IMR-90 (cell line): Measurements from ENCODE around the gene ID1. TPM values are rescaled to one million over a fixed set of nuclear protein-coding genes. Genes with fewer than 3 reads are reported as not detected.

Experiments used
- ATAC-seq: fragments of 200-7000 bp; cut with Tn5 transposase; 2 replicates; pipeline ENCODE4 v1.9.1; 2020; ENCODE audit warnings: low read depth, mild to moderate bottlenecking, moderate library complexity
- BruUV-seq: library from RNA; stranded (reverse); fragments of 400-500 nt; replicated peaks from 2 replicates; lab custom pipeline; 2021; lab: Mats Ljungman, UMichigan
- CTCF ChIA-PET: fragments of 300-600 bp; formaldehyde crosslinking; extraction: SDS; loops from one replicate; lab custom pipeline; 2021; ENCODE audit warnings: antibody characterized with exemption; lab: Yijun Ruan, JAX
- POLR2A ChIA-PET: fragments of 300-600 bp; sonication (Branson Sonifier 250); formaldehyde crosslinking; loops from one replicate; lab custom pipeline; 2022; ENCODE audit warnings: antibody characterized with exemption; ENCODE audit not compliant: unreplicated experiment; lab: Charles Lee
- DNase-seq: peaks from one replicate; pipeline ENCODE4 v3.0.0; 2013
- H2AFZ ChIP-seq: replicated peaks from 2 replicates; pipeline ENCODE3; 2013; ENCODE audit warnings: low read length, mild to moderate bottlenecking; ENCODE audit not compliant: poor library complexity
- H2AK5ac ChIP-seq: 2 replicates; pipeline ENCODE4 v1.6.1; 2013; ENCODE audit warnings: low read depth, low read length, inconsistent platforms
- H2AK9ac ChIP-seq: replicated peaks from 2 replicates; pipeline ENCODE3; 2013; ENCODE audit warnings: mild to moderate bottlenecking, low read depth, low read length, moderate library complexity; ENCODE audit not compliant: poor library complexity
- H2BK120ac ChIP-seq: 2 replicates; pipeline ENCODE4 v1.6.1; 2013; ENCODE audit warnings: low read depth, low read length, inconsistent platforms
- H2BK15ac ChIP-seq: 3 replicates; pipeline ENCODE4 v1.6.1; 2013; ENCODE audit warnings: low read depth, low read length, inconsistent platforms
- H2BK20ac ChIP-seq: 2 replicates; pipeline ENCODE4 v1.6.1; 2013; ENCODE audit warnings: low read depth, mild to moderate bottlenecking, inconsistent platforms, low read length, moderate library complexity
- H2BK5ac ChIP-seq: 2 replicates; pipeline ENCODE4 v1.6.1; 2013; ENCODE audit warnings: mild to moderate bottlenecking, low read depth, low read length, inconsistent platforms; ENCODE audit not compliant: poor library complexity, severe bottlenecking
- H3K14ac ChIP-seq: replicated peaks from 2 replicates; pipeline ENCODE4 v1.6.1; 2013; ENCODE audit warnings: low read depth, low read length, inconsistent platforms
- H3K18ac ChIP-seq: 2 replicates; pipeline ENCODE4 v1.6.1; 2013; ENCODE audit warnings: low read depth, low read length, control low read depth
- H3K23ac ChIP-seq: 2 replicates; pipeline ENCODE4 v1.6.1; 2013; ENCODE audit warnings: low read depth, low read length, inconsistent platforms
- H3K27ac ChIP-seq: 2 replicates; pipeline ENCODE4 v1.5.1; 2013; ENCODE audit warnings: mild to moderate bottlenecking, control low read depth, low read length; ENCODE audit not compliant: insufficient read depth
- H3K27me3 ChIP-seq: 2 replicates; pipeline ENCODE4 v1.6.1; 2013; ENCODE audit warnings: low read length; ENCODE audit not compliant: control insufficient read depth, insufficient read depth
- H3K36me3 ChIP-seq: 2 replicates; pipeline ENCODE4 v1.6.1; 2013; ENCODE audit warnings: low read length, mixed read lengths; ENCODE audit not compliant: control insufficient read depth, insufficient read depth
- H3K4ac ChIP-seq: 2 replicates; pipeline ENCODE4 v1.6.1; 2013; ENCODE audit warnings: low read depth, low read length, inconsistent platforms
- H3K4me1 ChIP-seq: 2 replicates; pipeline ENCODE4 v1.6.1; 2013; ENCODE audit warnings: low read length, mixed read lengths; ENCODE audit not compliant: control insufficient read depth, insufficient read depth
- H3K4me2 ChIP-seq: 2 replicates; pipeline ENCODE4 v1.6.1; 2013; ENCODE audit warnings: low read depth, mild to moderate bottlenecking, control low read depth, low read length, moderate library complexity
- H3K4me3 ChIP-seq: 2 replicates; pipeline ENCODE4 v1.5.1; 2013; ENCODE audit warnings: low read depth, mild to moderate bottlenecking, control low read depth, low read length, moderate library complexity; ENCODE audit not compliant: insufficient read depth
- H3K56ac ChIP-seq: 2 replicates; pipeline ENCODE4 v1.6.1; 2013; ENCODE audit warnings: low read length, inconsistent platforms; ENCODE audit not compliant: insufficient read depth; ENCODE audit errors: extremely low read depth
- H3K79me1 ChIP-seq, 2 experiments: 2 replicates each; pipeline ENCODE4 v1.6.1; 2013; ENCODE audit warnings: low read length in 2 of 2, inconsistent platforms in 1 of 2, low read depth in 1 of 2
- H3K9ac ChIP-seq: 2 replicates; pipeline ENCODE4 v1.6.1; 2013; ENCODE audit warnings: low read depth, low read length, control low read depth
- H3K9me1 ChIP-seq: 2 replicates; pipeline ENCODE4 v1.6.1; 2013; ENCODE audit warnings: low read length, inconsistent platforms; ENCODE audit not compliant: insufficient read depth
- H3K9me3 ChIP-seq: 2 replicates; pipeline ENCODE4 v1.6.1; 2013; ENCODE audit warnings: low read length; ENCODE audit not compliant: control insufficient read depth, insufficient read depth
- H4K20me1 ChIP-seq: 2 replicates; pipeline ENCODE4 v1.6.1; 2013; ENCODE audit warnings: low read length, inconsistent platforms; ENCODE audit not compliant: insufficient read depth
- H4K5ac ChIP-seq: 2 replicates; pipeline ENCODE4 v1.6.1; 2013; ENCODE audit warnings: mild to moderate bottlenecking, low read depth, low read length, control low read depth
- H4K8ac ChIP-seq, 2 experiments: 2 replicates each; pipeline ENCODE4 v1.6.1; 2013; ENCODE audit warnings: low read depth in 2 of 2, low read length in 2 of 2, control low read depth in 1 of 2, inconsistent platforms in 1 of 2
- H4K91ac ChIP-seq: 2 replicates; pipeline ENCODE4 v1.6.1; 2013; ENCODE audit warnings: low read depth, low read length, inconsistent platforms; ENCODE audit not compliant: insufficient read depth
- BHLHE40 ChIP-seq: fragments of 150-350 bp; IDR thresholded peaks from 2 replicates; pipeline ENCODE4 v1.6.1; 2016; ENCODE audit warnings: mild to moderate bottlenecking, low read depth, low read length
- WGBS, 2 experiments: methylation state at CpG; one replicate each; pipeline versions ENCODE4 v1.1.5 to v1.1.7; 2013; ENCODE audit warnings: missing lambda C conversion rate in 2 of 2; ENCODE audit not compliant: insufficient read length in 1 of 2; ENCODE audit errors: extremely low coverage in 2 of 2; 5-methylcytosine and 5-hydroxymethylcytosine counted together
- dilution Hi-C: fragments of 300-500 bp; cut with HindIII; formaldehyde crosslinking; loops from one replicate; pipeline ENCODE4 v1.14.3; 2018; ENCODE audit warnings: low sequenced_read_pairs; ENCODE audit not compliant: unreplicated experiment
- in situ Hi-C: fragments of 300-500 bp; cut with MboI; formaldehyde crosslinking; loops from 3 replicates; pipeline ENCODE4 v1.14.3; 2019; ENCODE audit warnings: low sequenced_read_pairs, inconsistent platforms, mixed read lengths
- intact Hi-C: fragments of 100-400 bp; cut with micrococcal nuclease; formaldehyde crosslinking; loops from 2 replicates; pipeline ENCODE4 v1.10.0; 2022
- polyA plus RNA-seq, 3 experiments: library from polyadenylated mRNA; depleted of rRNA; stranded (reverse); fragments of >200 nt; gene quantifications; 2 replicates each; pipeline ENCODE4 v1.2.3, GENCODE V29; 2012; ENCODE audit warnings: low replicate concordance in 1 of 3
- total RNA-seq: library from RNA; depleted of rRNA; stranded (reverse); fragments of >200 nt; gene quantifications from 2 replicates; pipeline ENCODE4 v1.2.3, GENCODE V29; 2012

Gene ID1
- total and polyA plus RNA-seq, 2 of the 4 experiments (the other 2 are of a cell fraction), result 148 to 174 TPM

- no TSS peak for BruUV-seq
- Histone ChIP-seq H3K9me1 (peaks cover 7% of the 10 kb centered on the region), H3K27ac (peak overlapping the region; percentile 57), H4K20me1 (no peaks in the 10 kb centered on the region), H3K27me3 (no peaks in the 10 kb centered on the region), H2BK15ac (peak overlapping the region; percentile 65; the same call in 2 of the 3 replicates), H3K9me3 (no peaks in the 10 kb centered on the region), H2BK120ac (peak overlapping the region; percentile 91), H3K4me3 (no peak overlapping the region), H3K4me2 (no peak overlapping the region), H2BK5ac (peak overlapping the region; percentile 10), H3K14ac (peak overlapping the region; percentile 62; the same call in 1 of the 2 replicates), H2AK5ac (peak overlapping the region; percentile 95), H3K36me3 (no peaks in the 10 kb centered on the region), H2AFZ (peak overlapping the region; percentile 19), H3K9ac (peak overlapping the region; percentile 3; the same call in 1 of the 2 replicates), H3K23ac (peak overlapping the region; percentile 17; the same call in 1 of the 2 replicates), H2AK9ac (peak overlapping the region; percentile 15), H3K4ac (peak overlapping the region; percentile 84), H3K4me1 (peaks cover 14% of the 10 kb centered on the region), H3K18ac (no peak overlapping the region), H2BK20ac (peak overlapping the region; percentile 91), H4K8ac (peak overlapping the region in 1 of 2 experiments; percentile 84; a peak in 3 of 4 replicates), H4K91ac (peak overlapping the region; percentile 86), H3K56ac (peak overlapping the region; percentile 60; the same call in 1 of the 2 replicates), H3K79me1 (peaks cover 0 to 7% of the 10 kb centered on the region in 2 experiments; a peak in 1 of 4 replicates), H4K5ac (no peak overlapping the region)
- no peak for ATAC-seq
- CTCF ChIA-PET, result interaction anchor here (1.3 kb wide), 1 partner anchor 34 kb away, joined by 3 read pairs; no protein-coding TSS in a partner anchor
- WGBS, 2 experiments, result no CpG with 5 or more reads among the region's 4 CpGs
- dilution Hi-C loops (no loop called here), in situ Hi-C loops (no loop called here), intact Hi-C loops (no loop called here)
- POLR2A ChIA-PET, result interaction anchor here (0.6 to 0.8 kb wide), 2 partner anchors 12 to 114 kb away, joined by 3 to 4 read pairs; no protein-coding TSS in a partner anchor
- DNase-seq, result no peak
- no peak for TF ChIP-seq BHLHE40
Measured at GRCh38 chr20:31596831-31597480, 8.1 kb upstream of the ID1 start.
